Transverse colon (tissue), 4 donors: ENCODE results near the gene TRIM22. TPM values are rescaled to one million over a fixed set of nuclear protein-coding genes. Genes with fewer than 3 reads are reported as not detected.

ENCODE experiments used
- DNase-seq: peaks from one replicate; pipeline ENCODE4 v3.0.0-alpha.2; 2019
- H3K27ac ChIP-seq, 4 donors: fragments of 200-600 bp; sonication (generic); 2 replicates each; pipeline ENCODE4 v1.5.1; 2016 to 2018; ENCODE audit warnings: inconsistent platforms in 4 of 4
- H3K27me3 ChIP-seq: fragments of 200-600 bp; sonication (generic); 2 replicates; pipeline ENCODE4 v1.5.1; 2017; ENCODE audit warnings: inconsistent platforms
- H3K36me3 ChIP-seq, 4 donors: fragments of 200-600 bp; sonication (generic); 2 replicates each; pipeline ENCODE4 v1.5.1; 2017 to 2019; ENCODE audit warnings: inconsistent platforms in 4 of 4
- H3K4me1 ChIP-seq, 4 donors: fragments of 200-600 bp; sonication (generic); 2 replicates each; pipeline ENCODE4 v1.5.1; 2017 to 2020; ENCODE audit warnings: inconsistent platforms in 4 of 4
- H3K4me3 ChIP-seq, 4 donors: fragments of 200-600 bp; sonication (generic); 1 replicate in 1 of 4; 2 replicates in 3 of 4; pipeline versions ENCODE4 v1.5.1 to v1.6.1; 2017 to 2019; ENCODE audit warnings: inconsistent platforms in 4 of 4
- H3K9me3 ChIP-seq, 2 donors: fragments of 200-600 bp; sonication (generic); 2 replicates each; pipeline ENCODE4 v1.5.1; 2017 to 2019; ENCODE audit warnings: inconsistent platforms in 2 of 2
- CTCF ChIP-seq, 5 experiments: fragments of 200-600 bp in 3 of 5; fragments of 450-650 bp in 2 of 5; sonication (generic) in 3 of 5; IDR thresholded peaks; 1 replicate in 2 of 5; 2 replicates in 3 of 5; pipeline ENCODE4 v1.5.1; 2016 to 2017; ENCODE audit warnings: antibody characterized with exemption in 5 of 5, inconsistent platforms in 3 of 5, mild to moderate bottlenecking in 2 of 5, moderate library complexity in 1 of 5
- EP300 ChIP-seq: sonication (generic); formaldehyde crosslinking; IDR thresholded peaks from one replicate; pipeline ENCODE4 v1.6.1; 2017; ENCODE audit warnings: antibody characterized with exemption, low read depth
- POLR2A ChIP-seq: fragments of 450-650 bp; IDR thresholded peaks from one replicate; pipeline ENCODE4 v1.6.1; 2016; ENCODE audit warnings: antibody characterized with exemption, mild to moderate bottlenecking, moderate library complexity
- POLR2AphosphoS5 ChIP-seq, 3 donors: sonication (generic); formaldehyde crosslinking; IDR thresholded peaks; one replicate each; pipeline ENCODE4 v1.6.1; 2016; ENCODE audit warnings: antibody characterized with exemption in 3 of 3
- WGBS, 2 donors: methylation state at CpG; one replicate each; pipeline ENCODE4 v1.1.5; 2018; ENCODE audit warnings: low coverage in 1 of 2; 5-methylcytosine and 5-hydroxymethylcytosine counted together
- in situ Hi-C, 4 donors: fragments of 200-750 bp; cut with MboI; loops; one replicate each; pipeline versions ENCODE4 v1.15.0 to v1.15.1; 2017; ENCODE audit warnings: low sequenced_read_pairs in 3 of 4, low pct_ligation_motif_present in 1 of 4, low pct_unique_long_range_greater_than_20kb in 1 of 4
- intact Hi-C: fragments of 100-400 bp; cut with DNase I; formaldehyde crosslinking; loops from one replicate; pipeline ENCODE4 v1.15.1; 2023; ENCODE audit warnings: low total_unique reads
- total RNA-seq, 4 donors: library from RNA; depleted of rRNA; stranded (reverse); fragments of >200 nt; gene quantifications; one replicate each; pipeline ENCODE4 v1.1.0, GENCODE V29; 2016

TRIM22 gene
- total RNA-seq, 4 donors from 2014 or later = 3.2 to 35.2 (median 21.4) TPM

DNA sequence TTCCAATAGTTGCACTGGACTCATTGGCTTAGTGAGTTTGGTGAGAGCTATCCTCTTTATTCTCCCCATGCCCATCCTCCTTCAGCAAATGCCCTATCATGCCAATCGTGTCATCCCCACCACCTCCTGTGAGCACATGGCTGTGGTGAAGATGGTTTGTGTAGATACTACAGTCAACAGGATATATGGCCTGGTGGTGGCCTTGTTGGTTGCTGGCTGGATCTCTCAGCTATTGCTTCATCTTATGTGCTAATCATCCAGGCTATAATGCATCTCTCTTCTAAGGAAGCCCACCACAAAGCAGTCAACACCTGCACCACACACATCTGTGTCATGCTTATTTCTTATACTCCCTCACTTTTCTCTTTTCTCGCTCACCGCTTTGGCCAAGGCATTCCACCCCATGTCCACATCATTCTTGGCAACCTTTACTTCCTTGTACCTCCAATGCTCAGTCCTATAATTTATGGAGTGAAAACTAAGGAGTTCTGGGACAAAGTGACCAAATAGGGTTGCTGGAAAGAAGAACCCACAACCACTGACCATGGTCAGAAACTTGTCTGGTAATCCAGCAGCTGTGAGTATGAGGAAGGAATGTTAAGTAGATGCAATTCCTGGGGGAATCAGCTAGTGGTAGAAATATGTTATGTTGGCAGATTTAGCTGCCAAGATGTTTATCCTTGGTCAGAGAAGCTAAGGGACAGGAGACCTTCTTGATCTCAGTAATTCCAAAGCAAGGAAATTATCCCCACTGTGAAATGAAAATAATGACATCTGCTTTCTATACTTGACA is 30.3 kb downstream of the TRIM22 start:
- intact Hi-C loops (no loop called here), in situ Hi-C loops (no loop called here)
- no peaks in the 10 kb centered on the region for H3K9me3 ChIP-seq
- TF ChIP-seq CTCF (IDR thresholded peaks at IDR 0.05) = no peak
- no peak for TF ChIP-seq POLR2AphosphoS5 (IDR thresholded peaks at IDR 0.05)
- no peak for TF ChIP-seq EP300
- no peak for TF ChIP-seq POLR2A
- no peaks in the 10 kb centered on the region for H3K4me1 ChIP-seq
- no peak overlapping the region for H3K27ac ChIP-seq
- H3K36me3 ChIP-seq = no peaks in the 10 kb centered on the region
- no peaks in the 10 kb centered on the region for H3K27me3 ChIP-seq
- WGBS, 2 donors = 97 to 100% methylated on average over 1 to 3 of the region's 3 CpGs
- no peak for DNase-seq
- H3K4me3 ChIP-seq = no peak overlapping the region

DNA sequence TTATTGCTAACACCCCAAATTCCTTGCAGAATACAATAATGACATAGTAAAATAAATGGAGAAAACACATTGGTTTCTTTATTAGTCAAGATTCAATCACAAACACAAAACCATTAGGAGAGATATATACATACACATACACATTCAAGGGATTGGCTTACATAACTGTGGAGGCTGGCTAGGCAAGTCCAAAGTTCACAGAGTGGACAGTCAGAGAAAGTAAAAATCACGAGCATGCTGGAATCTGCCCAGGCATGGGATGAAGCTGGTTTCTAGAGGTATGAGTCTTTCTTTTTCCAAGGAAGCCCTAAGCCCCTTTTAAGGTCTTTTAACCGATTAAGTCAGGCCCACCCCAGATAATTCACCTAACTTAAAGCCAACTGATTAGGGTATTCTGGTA is 33.0 kb downstream of the TRIM22 start:
- TF ChIP-seq CTCF (IDR thresholded peaks at IDR 0.05) (no peak), POLR2A (no peak), POLR2AphosphoS5 (IDR thresholded peaks at IDR 0.05) (no peak), EP300 (no peak)
- Histone ChIP-seq H3K36me3 (no peaks in the 10 kb centered on the region), H3K4me1 (no peaks in the 10 kb centered on the region), H3K27me3 (no peaks in the 10 kb centered on the region), H3K27ac (no peak overlapping the region), H3K9me3 (no peaks in the 10 kb centered on the region), H3K4me3 (no peak overlapping the region)
- 62 to 72% methylated on average over 2 of the region's 2 CpGs for WGBS, 2 donors
- intact Hi-C loops (no loop called here), in situ Hi-C loops (no loop called here)
- DNase-seq = no peak

- 86 to 94% methylated on average over 1 of the region's 1 CpG for WGBS, 2 donors
- TF ChIP-seq EP300 (no peak), POLR2A (no peak), POLR2AphosphoS5 (IDR thresholded peaks at IDR 0.05) (no peak), CTCF (IDR thresholded peaks at IDR 0.05) (no peak)
- no peaks in the 10 kb centered on the region for H3K4me1 ChIP-seq
- no peak for DNase-seq
- no peaks in the 10 kb centered on the region for H3K9me3 ChIP-seq
- in situ Hi-C loops = no loop called here
- intact Hi-C loops = no loop called here
- H3K27me3 ChIP-seq = no peaks in the 10 kb centered on the region
- no peak overlapping the region for H3K27ac ChIP-seq
- H3K36me3 ChIP-seq = no peaks in the 10 kb centered on the region
- no peak overlapping the region for H3K4me3 ChIP-seq
Observed at GRCh38 chr11:5726351-5726750, 36.8 kb downstream of the TRIM22 start.

DNA sequence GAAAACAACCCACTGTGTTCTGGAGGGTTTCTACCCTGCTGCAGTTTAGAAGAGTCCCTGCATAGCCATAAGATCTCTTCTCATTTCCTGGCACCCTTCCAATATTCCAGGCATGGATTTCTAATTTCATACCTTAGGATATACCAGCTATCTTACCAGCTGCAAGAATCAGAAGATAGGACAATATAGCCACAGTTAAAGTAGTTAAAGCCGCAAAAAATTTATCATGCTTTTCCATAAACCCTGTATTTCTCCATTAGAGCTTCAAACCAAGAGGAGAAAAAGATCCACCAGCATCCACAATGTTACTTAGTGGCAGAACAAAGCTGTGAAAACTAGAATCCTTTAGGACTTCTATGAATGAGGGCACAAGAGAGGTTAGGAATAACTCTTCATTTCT is 38.1 kb downstream of the TRIM22 start:
- no peak for TF ChIP-seq POLR2A
- TF ChIP-seq POLR2AphosphoS5 (IDR thresholded peaks at IDR 0.05) = no peak
- TF ChIP-seq EP300 = no peak
- TF ChIP-seq CTCF (IDR thresholded peaks at IDR 0.05) = no peak
- Histone ChIP-seq H3K4me1 (no peaks in the 10 kb centered on the region), H3K27ac (no peak overlapping the region), H3K27me3 (no peaks in the 10 kb centered on the region), H3K9me3 (no peaks in the 10 kb centered on the region), H3K4me3 (no peak overlapping the region), H3K36me3 (no peaks in the 10 kb centered on the region)
- in situ Hi-C loops (no loop called here), intact Hi-C loops (no loop called here)
- DNase-seq = no peak
- 94 to 97% methylated on average over 1 of the region's 1 CpG for WGBS, 2 donors
